HG02885 (cell line): ENCODE data around the gene EEF2.
"Not testable (repeated sequence)": the region's sequence is repeated elsewhere in the genome, so short reads cannot be mapped to it uniquely, and the experiment has no call there.

Experiments
- ATAC-seq: cut with Tn5 transposase; IDR thresholded peaks from one replicate; pipeline ENCODE4 v1.9.1; 2021; ENCODE audit warnings: mild to moderate bottlenecking; ENCODE audit not compliant: unreplicated experiment, poor library complexity

EEF2 gene

GRCh38 chr19:3950871-3951861 lies 34.1 kb downstream of the EEF2 start:
- no peak for ATAC-seq

GRCh38 chr19:3949997-3950859 lies 35.0 kb downstream of the EEF2 start:
- no peak for ATAC-seq

- no peak for ATAC-seq
These were observed 36.0 kb downstream of the EEF2 start for GRCh38 chr19:3949294-3949693.

DNA sequence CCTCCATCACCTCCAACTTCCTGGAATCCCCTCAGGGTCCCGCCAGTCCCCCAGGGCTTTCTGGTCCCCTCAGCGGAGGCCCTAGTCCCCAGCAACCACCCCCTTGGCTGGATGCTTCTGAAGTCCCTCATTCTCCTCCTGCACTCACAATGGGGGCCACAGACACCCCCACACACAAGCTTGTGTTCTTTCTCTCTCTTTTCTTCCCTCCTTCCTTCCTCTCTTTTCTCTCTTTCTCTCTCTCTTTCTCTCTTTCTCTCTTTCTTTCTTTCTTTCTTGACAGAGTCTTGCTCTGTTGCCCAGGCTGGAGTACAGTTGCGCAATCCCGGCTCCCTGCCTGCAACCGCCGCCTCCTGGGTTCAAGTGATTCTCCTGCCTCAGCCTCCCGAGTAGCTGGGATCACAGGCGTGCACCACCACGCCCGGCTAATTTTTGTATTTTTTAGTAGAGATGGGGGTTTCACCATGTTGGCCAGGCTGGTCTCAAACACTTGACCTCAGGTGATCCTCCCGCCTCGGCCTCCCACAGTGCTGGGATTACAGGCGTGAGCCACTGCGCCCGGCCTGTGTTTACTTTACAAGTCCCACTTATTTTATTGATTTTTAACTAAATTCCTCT lies 37.8 kb downstream of the EEF2 start:
- not testable (repeated sequence) for ATAC-seq

GRCh38 chr19:3945838-3946237 lies 39.4 kb downstream of the EEF2 start:
- ATAC-seq, result no peak

GRCh38 chr19:3944018-3944721 lies 41.1 kb downstream of the EEF2 start:
- ATAC-seq, result no peak

- ATAC-seq, result no peak
These were observed 42.4 kb downstream of the EEF2 start for GRCh38 chr19:3942790-3943409.

DNA sequence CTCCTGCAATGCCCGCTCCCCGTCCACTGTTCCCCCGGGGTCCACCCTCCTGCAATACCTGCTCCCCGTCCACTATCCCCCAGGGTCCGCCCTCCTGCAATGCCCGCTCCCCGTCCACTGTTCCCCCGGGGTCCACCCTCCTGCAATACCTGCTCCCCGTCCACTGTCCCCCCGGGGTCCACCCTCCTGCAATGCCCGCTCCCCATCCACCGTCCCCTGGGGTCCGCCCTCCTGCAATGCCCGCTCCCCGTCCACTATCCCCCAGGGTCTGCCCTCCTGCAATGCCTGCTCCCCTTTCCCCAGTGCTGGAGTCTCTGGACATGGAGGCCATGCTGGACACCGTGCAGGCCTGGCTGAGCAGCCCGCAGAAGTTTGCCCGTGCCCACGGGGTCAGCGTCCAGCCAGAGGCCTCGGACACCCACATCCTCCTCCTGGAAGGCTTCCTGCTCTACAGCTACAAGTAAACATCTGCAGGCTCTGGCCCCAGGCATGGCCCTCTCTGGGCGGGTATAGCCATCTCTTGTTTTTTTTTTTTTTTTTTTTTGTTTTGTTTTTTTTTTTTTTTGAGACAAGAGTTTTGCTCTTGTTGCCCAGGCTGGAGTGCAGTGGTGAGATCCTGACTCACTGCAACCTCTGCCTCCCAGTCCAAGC lies 46.8 kb downstream of the EEF2 start:
- not testable (repeated sequence) for ATAC-seq

DNA sequence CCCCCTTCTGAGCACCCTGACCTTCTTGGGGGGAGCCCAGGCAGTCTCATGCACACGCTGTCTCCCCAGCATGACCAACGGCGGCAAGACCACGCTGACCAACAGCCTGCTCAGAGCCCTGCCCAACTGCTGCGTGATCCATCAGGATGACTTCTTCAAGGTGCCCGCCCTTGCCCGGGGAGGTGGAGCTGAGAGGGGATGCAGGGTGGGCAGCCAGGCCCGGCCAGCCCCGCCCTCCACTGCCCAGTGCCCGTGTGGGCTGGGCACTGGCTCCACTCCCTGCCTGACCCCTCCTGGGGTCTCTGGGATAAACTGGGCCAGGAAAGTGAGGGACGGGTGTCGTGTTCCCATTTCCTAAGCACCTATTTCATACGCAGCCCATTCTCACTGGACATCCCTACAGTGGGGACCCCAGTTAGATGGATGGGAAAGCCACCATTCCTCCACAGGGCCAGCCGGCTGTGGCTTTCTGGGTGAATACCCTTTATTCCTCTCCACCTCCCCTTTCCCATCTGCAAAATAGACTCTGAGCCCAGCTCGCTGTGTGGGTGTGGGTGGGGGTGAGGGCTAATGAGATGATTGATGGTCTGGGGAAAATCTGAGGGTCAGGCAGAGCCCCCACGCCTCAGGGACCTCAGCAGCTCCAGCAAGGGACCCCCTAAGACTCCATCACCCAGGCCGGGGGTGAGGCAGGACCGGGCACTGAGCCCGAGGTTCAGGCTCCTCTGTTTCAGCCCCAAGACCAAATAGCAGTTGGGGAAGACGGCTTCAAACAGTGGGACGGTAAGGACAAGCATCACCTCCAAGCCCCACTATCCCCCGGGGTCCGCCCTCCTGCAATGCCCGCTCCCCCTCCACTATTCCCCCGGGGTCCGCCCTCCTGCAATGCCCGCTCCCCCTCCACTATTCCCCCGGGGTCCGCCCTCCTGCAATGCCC lies 48.5 kb downstream of the EEF2 start:
- no peak for ATAC-seq

DNA sequence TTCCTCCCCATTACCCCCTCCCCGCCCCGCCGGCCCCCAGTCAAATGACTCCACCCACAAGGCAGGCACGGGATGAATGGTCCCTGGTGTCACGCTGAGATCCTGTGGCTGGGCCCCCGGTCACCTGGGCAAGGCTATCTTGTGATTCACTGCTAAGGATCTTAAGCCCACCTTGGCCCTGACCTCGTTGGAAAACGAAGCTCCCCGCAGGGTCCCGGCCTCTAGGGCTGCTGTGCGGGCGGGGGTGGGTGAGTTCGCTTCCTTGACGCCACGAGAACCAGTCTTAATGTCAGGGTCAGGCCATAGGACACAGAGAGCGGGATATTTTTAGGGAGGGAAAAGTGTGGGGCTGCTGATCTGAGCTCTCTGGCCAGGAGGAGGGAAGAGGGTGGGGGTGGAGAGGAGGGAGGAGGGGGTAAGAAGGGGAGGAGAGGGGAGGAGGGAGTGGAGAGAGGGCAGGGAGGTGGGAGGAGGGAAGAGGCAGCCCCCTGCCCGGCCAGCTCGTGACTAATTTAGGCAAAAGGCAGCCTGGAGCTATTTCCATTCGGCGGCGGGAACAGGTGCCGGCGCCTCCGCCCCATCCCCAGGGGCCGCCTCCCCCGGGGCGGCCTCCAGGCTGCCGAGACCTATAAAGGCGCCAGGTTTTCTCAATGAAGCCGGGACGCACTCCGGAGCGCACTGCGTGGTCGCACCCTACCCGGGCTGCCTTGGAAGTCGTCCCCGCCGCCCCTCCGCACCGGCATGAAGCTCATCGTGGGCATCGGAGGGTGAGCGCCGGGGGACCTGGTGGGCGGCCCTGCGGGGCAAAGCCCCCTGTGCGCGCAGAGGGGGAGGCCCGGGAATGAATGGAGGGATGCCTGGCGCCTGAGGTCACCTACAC lies 52.1 kb downstream of the EEF2 start, which contains the start of gene NMRK2:
Gene NMRK2, plus strand, starts transcription at position 139 of the 880 bp plus-strand sequence. Its CDS starts 603 bp downstream, at position 742.
- no peak for ATAC-seq

GRCh38 chr19:3931041-3931440 lies 54.2 kb downstream of the EEF2 start:
- ATAC-seq, result no peak
